Measurements from ENCODE around the gene ASPG. TPM values are rescaled to one million over a fixed set of nuclear protein-coding genes. Genes with fewer than 3 reads are reported as not detected.
"Not testable (repeated sequence)": the region's sequence is repeated elsewhere in the genome, so short reads cannot be mapped to it uniquely, and the experiment has no call there.

ASPG gene
- total RNA-seq, 1 donor from 2014 or later, result 44.1 TPM

GRCh38 chr14:104148433-104149277 lies 63.2 kb downstream of the ASPG start:
- DNase-seq (peak; percentile 22), ATAC-seq (ENCODE audit: poor library complexity) (no peak)
- intact Hi-C loops (cut with DNase I), result loop anchor here (10.0 kb wide), 1 partner anchor 226 kb away; no protein-coding TSS in a partner anchor

GRCh38 chr14:104149278-104149595 lies 63.7 kb downstream of the ASPG start:
- ATAC-seq (ENCODE audit: poor library complexity), result no peak
- intact Hi-C loops (cut with DNase I), result loop anchor here (10.0 kb wide), 1 partner anchor 226 kb away; no protein-coding TSS in a partner anchor
- DNase-seq, result no peak

GRCh38 chr14:104149617-104150135 lies 64.2 kb downstream of the ASPG start:
- ATAC-seq (ENCODE audit: poor library complexity), result peak; percentile 41
- peak; percentile 59 for DNase-seq
- intact Hi-C loops (cut with DNase I), result loop anchor here (10.0 kb wide), 1 partner anchor 225 kb away; no protein-coding TSS in a partner anchor

- peak; percentile 50 for ATAC-seq (ENCODE audit: poor library complexity)
- no peak for DNase-seq
- intact Hi-C loops (cut with DNase I), result no loop called here
These were observed 64.9 kb downstream of the ASPG start for GRCh38 chr14:104150136-104151025.

GRCh38 chr14:104151026-104151381 lies 65.5 kb downstream of the ASPG start:
- intact Hi-C loops (cut with DNase I), result no loop called here
- ATAC-seq (ENCODE audit: poor library complexity) (no peak), DNase-seq (no peak)

- ATAC-seq (ENCODE audit: poor library complexity), result no peak
- intact Hi-C loops (cut with DNase I), result no loop called here
- no peak for DNase-seq
These were observed 66.2 kb downstream of the ASPG start for GRCh38 chr14:104151566-104152245.

GRCh38 chr14:104152246-104152575 lies 66.7 kb downstream of the ASPG start:
- intact Hi-C loops (cut with DNase I), result no loop called here
- no peak for DNase-seq
- ATAC-seq (ENCODE audit: poor library complexity), result no peak

GRCh38 chr14:104152686-104153393 lies 67.3 kb downstream of the ASPG start:
- ATAC-seq (ENCODE audit: poor library complexity) (no peak), DNase-seq (no peak)
- intact Hi-C loops (cut with DNase I), result no loop called here

- intact Hi-C loops (cut with DNase I); ATAC-seq (ENCODE audit: poor library complexity); DNase-seq: not testable (repeated sequence)
These were observed 67.9 kb downstream of the ASPG start for GRCh38 chr14:104153394-104153755.

- ATAC-seq (ENCODE audit: poor library complexity) (no peak), DNase-seq (no peak)
- intact Hi-C loops (cut with DNase I), result no loop called here
These were observed 68.7 kb downstream of the ASPG start for GRCh38 chr14:104154246-104154645.

GRCh38 chr14:104155513-104155912 lies 70.0 kb downstream of the ASPG start:
- ATAC-seq (ENCODE audit: poor library complexity) (no peak), DNase-seq (peak; percentile 65)
- intact Hi-C loops (cut with DNase I), result no loop called here

- ATAC-seq (ENCODE audit: poor library complexity), result no peak
- intact Hi-C loops (cut with DNase I), result no loop called here
- DNase-seq, result no peak
These were observed 70.6 kb downstream of the ASPG start for GRCh38 chr14:104156142-104156541.

- intact Hi-C loops (cut with DNase I), result no loop called here
- no peak for ATAC-seq (ENCODE audit: poor library complexity)
- no peak for DNase-seq
These were observed 71.8 kb downstream of the ASPG start for GRCh38 chr14:104157016-104157928.

- ATAC-seq (ENCODE audit: poor library complexity), result peak; percentile 83
- peak; percentile 77 for DNase-seq
- intact Hi-C loops (cut with DNase I), result no loop called here
These were observed 73.6 kb downstream of the ASPG start for GRCh38 chr14:104158827-104159798.

- intact Hi-C loops (cut with DNase I), result no loop called here
- DNase-seq, result no peak
These were observed 74.5 kb downstream of the ASPG start for GRCh38 chr14:104159990-104160389.

GRCh38 chr14:104161602-104162367 lies 76.3 kb downstream of the ASPG start:
- ATAC-seq (ENCODE audit: poor library complexity) (no peak), DNase-seq (no peak)
- intact Hi-C loops (cut with DNase I), result no loop called here

More at GRCh38 chr14:104159990-104160389, 74.5 kb downstream of the ASPG start:
- no peak for ATAC-seq (ENCODE audit: poor library complexity)

All from Right ventricle myocardium superior (tissue), 1 donor.